Measurements from ENCODE around the gene NR3C1.

NR3C1 gene

DNA sequence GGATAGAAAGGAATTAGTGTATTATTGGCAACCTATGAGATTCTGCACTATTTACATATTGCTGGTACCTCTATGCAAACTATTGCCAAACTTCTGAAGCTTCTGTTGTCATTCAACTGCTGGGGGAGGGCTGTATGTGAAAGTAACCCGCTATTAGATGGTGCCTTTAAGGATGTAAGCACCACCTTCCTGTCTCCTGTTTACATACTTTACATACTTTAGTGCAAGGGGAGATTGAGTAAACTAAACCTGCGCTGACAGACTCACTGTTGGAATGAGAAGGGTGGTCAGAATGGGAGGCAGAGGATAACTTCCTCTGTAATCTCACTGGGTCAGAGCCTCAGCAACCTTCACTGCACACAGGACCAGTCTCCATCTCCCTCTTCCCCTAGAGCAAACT is 123.8 kb downstream of the NR3C1 start:
- DNase-seq (ENCODE audit: low read depth): no peak
- TF ChIP-seq, protein P1, sequence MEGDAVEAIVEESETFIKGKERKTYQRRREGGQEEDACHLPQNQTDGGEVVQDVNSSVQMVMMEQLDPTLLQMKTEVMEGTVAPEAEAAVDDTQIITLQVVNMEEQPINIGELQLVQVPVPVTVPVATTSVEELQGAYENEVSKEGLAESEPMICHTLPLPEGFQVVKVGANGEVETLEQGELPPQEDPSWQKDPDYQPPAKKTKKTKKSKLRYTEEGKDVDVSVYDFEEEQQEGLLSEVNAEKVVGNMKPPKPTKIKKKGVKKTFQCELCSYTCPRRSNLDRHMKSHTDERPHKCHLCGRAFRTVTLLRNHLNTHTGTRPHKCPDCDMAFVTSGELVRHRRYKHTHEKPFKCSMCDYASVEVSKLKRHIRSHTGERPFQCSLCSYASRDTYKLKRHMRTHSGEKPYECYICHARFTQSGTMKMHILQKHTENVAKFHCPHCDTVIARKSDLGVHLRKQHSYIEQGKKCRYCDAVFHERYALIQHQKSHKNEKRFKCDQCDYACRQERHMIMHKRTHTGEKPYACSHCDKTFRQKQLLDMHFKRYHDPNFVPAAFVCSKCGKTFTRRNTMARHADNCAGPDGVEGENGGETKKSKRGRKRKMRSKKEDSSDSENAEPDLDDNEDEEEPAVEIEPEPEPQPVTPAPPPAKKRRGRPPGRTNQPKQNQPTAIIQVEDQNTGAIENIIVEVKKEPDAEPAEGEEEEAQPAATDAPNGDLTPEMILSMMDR (IDR thresholded peaks at IDR 0.05; ENCODE audit: low read length, missing control alignments): no peak

DNA sequence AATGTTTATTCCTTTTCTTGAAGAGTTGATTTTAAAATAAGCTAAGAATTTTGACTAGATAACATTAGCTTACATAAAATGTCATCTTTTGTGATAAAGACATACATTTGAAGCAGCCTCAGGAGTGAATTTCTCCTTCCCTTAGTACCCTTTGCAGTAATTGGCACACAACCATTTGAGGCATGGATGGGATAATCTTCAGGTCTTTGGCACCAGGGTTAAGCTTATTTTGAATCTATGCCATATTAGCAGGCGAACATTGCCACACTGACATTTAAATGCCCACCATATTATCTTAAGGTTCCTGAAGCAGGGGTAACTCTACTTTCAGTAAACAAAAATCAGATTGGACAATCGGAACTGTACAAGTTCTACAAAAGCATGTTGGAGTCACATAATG is 126.0 kb downstream of the NR3C1 start:
- DNase-seq (ENCODE audit: low read depth): no peak
- H3K4me3 ChIP-seq (replicated peaks; ENCODE audit: low read depth, low read length): no peak overlapping the region
- TF ChIP-seq, protein P1 (IDR thresholded peaks at IDR 0.05; ENCODE audit: low read length, missing control alignments): no peak

More for the DNA sequence above, 123.8 kb downstream of the NR3C1 start:
- H3K4me3 ChIP-seq (replicated peaks; ENCODE audit: low read depth, low read length): no peak overlapping the region

DNA sequence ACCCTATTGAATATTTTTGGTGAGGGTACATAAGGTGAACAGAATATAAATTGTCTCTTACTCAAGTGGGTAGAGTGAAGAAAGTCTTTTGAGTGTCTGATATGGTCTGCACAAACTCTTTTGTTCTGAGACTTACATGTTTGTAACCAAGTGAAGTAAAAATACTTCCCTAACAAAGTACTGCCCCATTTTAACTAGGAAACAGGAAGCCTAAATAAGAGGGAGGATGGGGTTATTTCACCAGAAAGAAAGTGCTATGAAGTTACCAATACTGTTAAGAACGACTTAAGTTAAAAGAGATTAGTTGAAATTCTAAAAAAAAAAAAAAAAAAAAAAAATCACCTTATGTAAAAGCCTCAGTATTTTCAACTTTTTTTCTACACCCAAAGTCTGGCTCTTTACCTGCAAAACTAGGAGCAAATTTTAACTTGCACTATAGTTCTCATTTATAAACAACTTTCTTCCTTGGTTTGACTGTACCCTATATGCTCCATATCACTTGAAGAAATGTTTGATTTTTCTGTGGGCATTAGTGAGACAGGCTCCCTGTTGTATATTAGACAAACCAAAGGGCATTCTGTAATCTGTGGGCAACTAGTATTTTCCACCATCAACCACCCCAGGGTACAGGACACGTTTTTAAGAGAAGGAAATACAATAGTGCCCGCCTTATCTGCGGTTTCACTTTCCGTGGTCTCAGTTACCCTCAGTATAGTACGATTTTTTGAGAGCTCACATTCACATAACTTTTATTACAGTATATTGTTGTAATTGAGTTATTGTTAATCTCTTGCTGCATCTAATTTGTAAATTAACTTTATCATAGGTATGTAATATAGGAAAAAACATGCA is 127.7 kb downstream of the NR3C1 start:
- TF ChIP-seq, protein P1 (IDR thresholded peaks at IDR 0.05; ENCODE audit: low read length, missing control alignments): no peak
- H3K4me3 ChIP-seq (replicated peaks; ENCODE audit: low read depth, low read length): no peak overlapping the region
- no peak for DNase-seq (ENCODE audit: low read depth)

DNA sequence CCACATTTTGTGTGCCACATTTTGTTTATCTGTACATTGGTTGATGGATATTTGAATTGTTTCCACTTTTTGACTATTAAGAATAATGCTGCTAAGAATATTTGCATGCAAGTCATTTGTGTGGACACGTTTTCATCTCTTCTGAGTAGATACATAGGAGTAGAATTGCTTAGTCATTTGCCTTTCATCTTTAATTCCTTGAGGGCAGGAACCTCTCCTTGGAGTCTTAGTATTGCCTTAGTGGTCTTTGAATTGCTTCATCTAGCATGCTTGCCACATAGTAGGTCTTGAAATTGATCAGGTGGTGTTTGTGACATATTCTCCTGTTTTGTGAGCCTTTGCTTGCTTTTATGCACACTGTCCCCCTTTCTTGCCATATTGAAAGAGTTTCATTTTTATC is 128.5 kb downstream of the NR3C1 start:
- DNase-seq (ENCODE audit: low read depth): no peak
- no peak overlapping the region for H3K4me3 ChIP-seq (replicated peaks; ENCODE audit: low read depth, low read length)
- TF ChIP-seq, protein P1 (IDR thresholded peaks at IDR 0.05; ENCODE audit: low read length, missing control alignments): no peak

DNA sequence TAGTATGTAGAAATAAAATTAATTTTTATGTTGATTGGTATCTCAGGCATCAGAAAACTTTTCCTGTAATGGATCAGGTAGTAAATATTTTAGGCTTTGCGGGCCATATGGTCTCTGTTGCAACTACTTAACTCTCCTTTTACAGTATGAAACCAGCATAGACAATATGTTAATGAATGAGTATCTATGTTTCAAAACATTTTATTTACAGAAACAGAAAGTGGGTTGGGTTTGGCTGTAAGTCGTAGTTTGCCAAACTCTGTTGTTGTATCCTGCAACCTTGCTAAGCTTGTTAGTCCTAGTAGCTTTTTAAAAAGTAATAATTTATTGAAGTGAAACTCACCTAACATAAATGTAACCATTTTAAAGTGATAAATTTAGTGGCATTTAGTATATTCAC is 132.1 kb downstream of the NR3C1 start:
- no peak for DNase-seq (ENCODE audit: low read depth)
- TF ChIP-seq, protein P1 (IDR thresholded peaks at IDR 0.05; ENCODE audit: low read length, missing control alignments): no peak
- no peak overlapping the region for H3K4me3 ChIP-seq (replicated peaks; ENCODE audit: low read depth, low read length)

DNA sequence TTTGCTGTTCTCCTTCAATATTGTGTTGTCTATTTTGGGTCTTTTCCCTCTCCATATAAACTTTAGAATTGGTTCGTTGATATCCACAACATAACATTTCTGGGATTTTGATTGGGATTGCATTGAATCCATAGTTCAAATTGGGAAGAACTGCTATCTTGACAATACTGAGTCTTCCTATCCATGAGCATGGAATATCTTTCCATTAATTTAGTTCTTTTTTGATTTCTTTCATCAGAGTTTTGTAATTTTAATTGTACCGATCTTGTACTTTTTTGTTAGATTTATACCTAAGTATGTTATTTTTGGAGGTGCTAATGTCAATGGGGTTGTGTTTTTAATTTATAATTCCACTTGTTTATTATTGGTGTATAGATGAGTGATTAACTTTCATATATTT is 135.1 kb downstream of the NR3C1 start:
- no peak overlapping the region for H3K4me3 ChIP-seq (replicated peaks; ENCODE audit: low read depth, low read length)
- DNase-seq (ENCODE audit: low read depth): no peak
- TF ChIP-seq, protein P1 (IDR thresholded peaks at IDR 0.05; ENCODE audit: low read length, missing control alignments): no peak

DNA sequence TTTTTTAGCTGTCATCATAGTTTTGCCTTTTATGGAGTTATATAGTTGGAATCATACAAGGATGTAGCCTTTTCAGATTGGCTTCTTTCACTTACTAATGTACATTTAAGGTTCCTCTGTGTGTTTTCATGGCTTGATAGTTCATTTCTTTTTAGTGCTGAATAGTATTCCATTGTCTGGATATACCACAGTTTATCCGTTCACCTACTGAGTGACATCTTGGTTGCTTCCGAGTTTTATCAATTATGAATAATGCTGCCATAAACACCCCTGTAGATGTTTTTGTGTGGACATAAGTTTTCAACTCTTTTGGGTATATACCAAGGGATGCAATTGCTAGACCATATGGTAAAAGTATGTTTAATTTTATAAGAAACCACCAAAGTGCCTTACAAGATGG is 136.3 kb downstream of the NR3C1 start:
- TF ChIP-seq, protein P1 (IDR thresholded peaks at IDR 0.05; ENCODE audit: low read length, missing control alignments): no peak
- no peak overlapping the region for H3K4me3 ChIP-seq (replicated peaks; ENCODE audit: low read depth, low read length)
- DNase-seq (ENCODE audit: low read depth): no peak
